ENCODE data around the gene SLC46A3.

DNA sequence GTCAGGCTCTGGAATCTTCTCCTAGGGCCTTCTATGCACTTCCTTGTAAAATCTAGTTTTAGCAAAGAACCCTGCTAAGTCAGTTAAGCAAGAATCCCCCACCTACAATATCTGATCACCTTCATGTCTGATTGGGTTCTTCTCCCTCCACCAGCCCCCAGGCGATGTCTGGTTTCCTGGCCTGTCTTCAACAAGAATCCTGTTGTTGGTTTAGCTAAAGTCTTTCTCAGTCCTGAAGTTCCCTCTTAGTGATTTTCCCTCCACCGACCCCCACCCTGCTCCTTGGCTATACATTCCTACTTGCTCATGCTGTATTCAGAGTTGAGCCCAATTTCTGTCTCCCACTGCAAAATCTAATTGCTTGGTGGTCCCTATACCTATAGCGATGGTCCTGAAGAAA lies 35.2 kb upstream of the SLC46A3 start:
- TF ChIP-seq, protein P1, sequence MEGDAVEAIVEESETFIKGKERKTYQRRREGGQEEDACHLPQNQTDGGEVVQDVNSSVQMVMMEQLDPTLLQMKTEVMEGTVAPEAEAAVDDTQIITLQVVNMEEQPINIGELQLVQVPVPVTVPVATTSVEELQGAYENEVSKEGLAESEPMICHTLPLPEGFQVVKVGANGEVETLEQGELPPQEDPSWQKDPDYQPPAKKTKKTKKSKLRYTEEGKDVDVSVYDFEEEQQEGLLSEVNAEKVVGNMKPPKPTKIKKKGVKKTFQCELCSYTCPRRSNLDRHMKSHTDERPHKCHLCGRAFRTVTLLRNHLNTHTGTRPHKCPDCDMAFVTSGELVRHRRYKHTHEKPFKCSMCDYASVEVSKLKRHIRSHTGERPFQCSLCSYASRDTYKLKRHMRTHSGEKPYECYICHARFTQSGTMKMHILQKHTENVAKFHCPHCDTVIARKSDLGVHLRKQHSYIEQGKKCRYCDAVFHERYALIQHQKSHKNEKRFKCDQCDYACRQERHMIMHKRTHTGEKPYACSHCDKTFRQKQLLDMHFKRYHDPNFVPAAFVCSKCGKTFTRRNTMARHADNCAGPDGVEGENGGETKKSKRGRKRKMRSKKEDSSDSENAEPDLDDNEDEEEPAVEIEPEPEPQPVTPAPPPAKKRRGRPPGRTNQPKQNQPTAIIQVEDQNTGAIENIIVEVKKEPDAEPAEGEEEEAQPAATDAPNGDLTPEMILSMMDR (IDR thresholded peaks at IDR 0.05) = no peak
- TF ChIP-seq EZH2 (IDR thresholded peaks at IDR 0.05; ENCODE audit: borderline replicate concordance, insufficient read depth, low read depth, low read length, poor library complexity, severe bottlenecking) = no peak
